GM21423 (cell line): ENCODE data around the gene ZSWIM3.
"Not testable (repeated sequence)": the region's sequence is repeated elsewhere in the genome, so short reads cannot be mapped to it uniquely, and the experiment has no call there.

Experiments used
- ATAC-seq: cut with Tn5 transposase; IDR thresholded peaks from one replicate; pipeline ENCODE4 v1.9.1; 2021; ENCODE audit warnings: mild to moderate bottlenecking, moderate library complexity; ENCODE audit not compliant: unreplicated experiment

Gene ZSWIM3

DNA sequence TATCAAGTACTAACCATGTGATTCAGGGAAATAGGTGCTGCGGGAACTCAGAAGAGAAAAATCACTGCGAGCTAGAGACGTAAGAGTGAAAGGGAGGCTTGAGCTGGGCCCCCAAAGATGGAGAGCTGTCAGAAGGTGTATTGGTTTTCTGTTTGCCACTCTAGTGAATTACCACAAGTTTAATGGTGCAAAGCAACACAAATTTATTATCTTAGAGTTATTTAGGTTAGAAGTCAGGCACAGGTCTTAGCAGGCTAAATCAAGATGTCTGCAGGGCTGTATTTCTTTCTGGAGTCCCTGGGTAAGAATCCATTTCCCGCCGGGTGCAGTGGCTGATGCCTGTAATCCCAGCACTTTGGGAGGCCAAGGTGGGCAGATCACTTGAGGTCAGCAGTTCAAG lies 2.5 kb downstream of the ZSWIM3 start:
- no peak for ATAC-seq

DNA sequence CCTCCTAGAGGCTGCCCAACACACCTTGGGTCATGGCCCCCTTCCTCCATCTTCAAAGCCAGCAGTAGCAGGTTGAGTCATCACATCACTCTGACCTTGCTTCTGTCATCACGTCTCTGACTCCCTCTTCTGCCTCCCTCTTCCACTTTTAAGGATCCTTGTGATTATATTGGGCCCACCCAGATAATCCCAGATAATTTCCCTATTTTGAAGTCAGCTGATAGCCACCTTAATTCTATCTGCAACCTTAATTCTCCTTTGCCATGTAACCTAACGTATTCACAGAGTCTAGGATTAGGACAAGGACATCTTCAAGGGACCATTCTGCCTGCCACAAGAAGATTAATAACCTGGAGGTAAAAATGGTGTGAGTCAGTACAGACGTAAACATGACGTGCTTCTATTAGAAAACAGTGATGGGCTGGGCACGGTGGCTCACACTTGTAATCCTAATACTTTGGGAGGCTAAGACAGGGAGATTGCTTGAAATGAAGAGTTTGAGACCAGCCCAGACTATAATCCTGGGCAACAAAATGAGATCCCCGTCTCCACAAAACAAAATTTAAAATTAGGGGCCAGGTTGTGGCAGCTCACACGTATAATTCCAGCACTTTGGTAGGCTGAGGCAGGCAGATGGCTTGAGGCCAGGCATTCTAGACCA lies 3.3 kb downstream of the ZSWIM3 start:
- ATAC-seq, result no peak

DNA sequence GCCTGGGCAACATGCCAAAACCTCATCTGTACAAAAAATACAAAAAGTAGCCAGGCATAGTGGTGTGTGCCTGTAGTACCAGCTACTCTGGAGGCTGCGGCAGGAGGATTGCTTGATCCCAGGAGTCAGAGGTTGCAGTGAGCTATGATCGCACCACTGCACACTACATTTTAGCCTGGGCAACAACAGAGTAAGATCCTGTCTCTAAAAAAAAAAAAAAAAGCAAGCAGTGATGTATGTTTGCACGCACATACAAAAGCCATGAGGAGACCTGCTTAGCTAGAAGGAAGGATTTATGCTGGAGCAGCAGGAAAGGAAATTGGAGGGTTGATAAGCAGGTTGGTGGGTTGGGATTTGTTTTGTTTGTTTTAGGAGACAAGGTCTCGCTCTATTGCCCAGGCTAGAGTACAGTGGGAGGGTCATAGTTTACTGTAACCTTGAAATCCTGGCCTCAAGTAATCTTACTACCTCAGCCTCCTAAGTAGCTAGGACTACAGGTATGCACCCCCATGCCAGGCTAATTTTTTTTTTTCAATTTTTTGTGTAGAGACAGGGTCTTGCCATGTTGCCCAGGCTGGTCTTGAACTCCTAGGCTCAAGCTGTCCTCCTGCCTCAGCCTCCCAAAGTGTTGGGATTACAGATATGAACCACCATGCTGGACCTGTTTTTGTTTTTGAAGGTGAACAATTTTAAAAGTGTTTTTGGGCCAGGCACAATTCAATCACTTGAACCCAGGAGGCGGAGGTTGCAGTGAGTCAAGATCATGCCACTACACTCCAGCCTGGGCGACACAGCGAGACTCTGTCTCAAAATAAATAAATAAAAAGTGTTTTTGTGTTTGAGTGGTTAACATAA lies 4.0 kb downstream of the ZSWIM3 start:
- ATAC-seq, result no peak

GRCh38 chr20:45863543-45864470 lies 6.4 kb downstream of the ZSWIM3 start:
- no peak for ATAC-seq

GRCh38 chr20:45866454-45866853 lies 9.0 kb downstream of the ZSWIM3 start:
- no peak for ATAC-seq

GRCh38 chr20:45867136-45867818 lies 9.9 kb downstream of the ZSWIM3 start:
- ATAC-seq, result no peak

- no peak for ATAC-seq
Measured at GRCh38 chr20:45867819-45868176, 10.4 kb downstream of the ZSWIM3 start.

DNA sequence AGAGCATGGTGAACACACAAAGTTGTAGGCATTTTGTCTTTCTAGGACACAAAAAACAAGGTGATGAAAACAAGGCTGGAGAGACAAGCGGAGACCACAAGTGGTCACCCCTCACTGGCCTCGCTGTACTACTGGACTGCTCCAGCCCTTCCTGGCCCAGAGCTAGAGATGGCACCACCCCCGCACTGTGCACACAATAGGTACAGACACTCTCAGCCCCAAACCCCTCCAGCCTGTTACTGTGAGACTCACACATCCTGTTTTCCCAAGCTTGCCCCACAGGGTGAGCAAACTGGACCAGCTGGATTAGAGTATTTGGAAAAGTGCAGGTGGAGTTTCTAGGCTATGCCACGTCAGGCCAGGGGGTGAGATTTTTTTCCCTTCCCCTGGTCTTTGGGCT lies 15.2 kb downstream of the ZSWIM3 start:
- ATAC-seq, result no peak

- ATAC-seq, result no peak
Measured at GRCh38 chr20:45873409-45874103, 16.1 kb downstream of the ZSWIM3 start.

GRCh38 chr20:45874104-45874481 lies 16.7 kb downstream of the ZSWIM3 start:
- ATAC-seq, result not testable (repeated sequence)

DNA sequence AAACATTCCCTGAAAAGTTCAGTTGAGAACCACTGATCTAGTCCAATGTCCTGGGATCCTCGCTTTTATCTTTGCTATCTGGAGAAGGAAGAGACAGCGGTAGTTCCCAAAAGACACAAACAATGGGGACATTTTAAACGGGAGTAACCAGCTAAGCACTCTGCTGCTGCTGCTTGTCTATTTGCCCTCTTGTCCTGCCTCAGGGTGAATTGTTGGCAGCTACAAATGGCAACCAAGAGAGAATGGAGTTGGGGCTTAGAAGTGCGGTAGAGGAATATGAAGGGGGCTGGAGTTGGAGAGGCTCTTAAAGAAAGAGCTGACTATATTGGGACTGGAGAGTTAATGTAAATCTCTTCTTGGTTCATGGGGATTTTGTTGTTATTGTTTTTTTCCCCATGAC lies 17.2 kb downstream of the ZSWIM3 start:
- no peak for ATAC-seq

DNA sequence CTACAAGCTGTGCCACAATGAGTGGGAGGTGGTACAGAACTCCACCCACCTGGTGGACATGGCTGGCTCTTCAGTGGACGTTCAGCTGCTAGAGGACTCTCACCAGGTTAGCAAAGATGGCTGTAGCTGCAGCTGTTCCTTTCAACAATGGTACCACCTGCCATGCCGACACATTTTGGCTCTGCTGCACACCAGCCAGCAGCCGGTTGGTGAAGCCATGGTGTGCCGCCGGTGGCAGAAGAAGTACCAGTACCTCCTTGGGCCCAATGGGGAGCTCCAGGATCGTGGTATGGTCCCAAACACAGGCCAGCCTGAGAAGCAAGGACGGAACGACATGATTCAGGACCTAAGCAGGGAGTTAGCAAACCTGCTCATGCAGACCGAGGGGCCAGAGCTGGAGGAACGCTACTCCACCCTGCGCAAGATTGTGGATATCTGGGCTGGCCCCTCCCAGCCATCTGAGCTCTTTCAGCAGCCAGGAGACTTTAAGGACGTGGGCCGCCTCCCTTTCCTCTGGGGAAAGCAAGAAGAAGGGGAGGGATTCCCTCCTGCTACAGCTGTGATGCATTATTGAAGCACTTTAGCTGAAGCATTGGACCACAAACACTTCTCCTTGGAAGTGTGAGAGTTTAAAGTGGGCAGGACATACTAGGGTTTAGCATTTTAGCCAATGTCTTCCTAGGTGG lies 20.8 kb downstream of the ZSWIM3 start:
- no peak for ATAC-seq

- peak; percentile 98 for ATAC-seq
Measured at GRCh38 chr20:45880988-45881788, 23.8 kb downstream of the ZSWIM3 start, which contains the start of gene ZSWIM1. Gene ZSWIM1, plus strand, starts transcription at chr20:45881227. Its CDS starts 1,366 bp downstream, at chr20:45882593.

DNA sequence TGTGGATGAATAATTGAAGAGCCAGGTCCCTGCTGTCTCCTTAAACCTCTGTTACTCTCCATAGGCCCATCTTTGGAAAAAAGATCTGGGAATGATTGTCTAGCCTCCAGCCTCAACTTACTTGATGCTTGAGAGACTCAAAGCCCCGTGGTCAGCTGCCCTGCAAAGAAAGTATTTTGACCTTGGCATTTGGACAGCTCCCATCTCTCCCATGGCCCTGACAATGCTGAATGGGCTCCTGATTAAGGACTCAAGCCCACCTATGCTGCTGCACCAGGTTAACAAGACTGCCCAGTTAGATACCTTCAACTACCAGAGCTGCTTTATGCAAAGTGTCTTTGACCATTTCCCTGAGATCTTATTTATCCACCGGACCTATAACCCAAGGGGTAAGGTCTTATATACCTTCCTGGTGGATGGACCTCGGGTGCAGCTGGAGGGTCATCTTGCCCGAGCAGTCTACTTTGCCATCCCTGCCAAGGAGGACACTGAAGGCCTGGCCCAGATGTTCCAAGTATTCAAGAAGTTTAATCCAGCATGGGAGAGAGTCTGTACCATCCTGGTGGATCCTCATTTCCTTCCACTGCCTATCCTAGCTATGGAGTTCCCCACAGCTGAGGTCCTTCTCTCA lies 25.2 kb downstream of the ZSWIM3 start:
- ATAC-seq, result no peak

DNA sequence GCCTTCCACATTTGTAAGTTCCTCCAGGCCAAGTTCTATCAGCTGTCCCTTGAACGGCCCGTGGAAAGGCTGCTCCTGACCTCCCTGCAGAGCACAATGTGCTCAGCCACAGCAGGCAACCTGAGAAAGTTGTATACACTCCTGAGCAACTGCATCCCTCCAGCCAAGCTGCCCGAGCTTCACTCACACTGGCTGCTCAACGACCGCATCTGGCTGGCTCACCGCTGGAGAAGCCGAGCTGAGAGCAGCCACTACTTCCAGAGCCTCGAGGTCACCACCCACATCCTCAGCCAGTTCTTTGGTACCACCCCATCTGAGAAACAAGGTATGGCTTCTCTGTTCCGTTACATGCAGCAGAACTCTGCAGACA lies 25.7 kb downstream of the ZSWIM3 start:
- no peak for ATAC-seq

DNA sequence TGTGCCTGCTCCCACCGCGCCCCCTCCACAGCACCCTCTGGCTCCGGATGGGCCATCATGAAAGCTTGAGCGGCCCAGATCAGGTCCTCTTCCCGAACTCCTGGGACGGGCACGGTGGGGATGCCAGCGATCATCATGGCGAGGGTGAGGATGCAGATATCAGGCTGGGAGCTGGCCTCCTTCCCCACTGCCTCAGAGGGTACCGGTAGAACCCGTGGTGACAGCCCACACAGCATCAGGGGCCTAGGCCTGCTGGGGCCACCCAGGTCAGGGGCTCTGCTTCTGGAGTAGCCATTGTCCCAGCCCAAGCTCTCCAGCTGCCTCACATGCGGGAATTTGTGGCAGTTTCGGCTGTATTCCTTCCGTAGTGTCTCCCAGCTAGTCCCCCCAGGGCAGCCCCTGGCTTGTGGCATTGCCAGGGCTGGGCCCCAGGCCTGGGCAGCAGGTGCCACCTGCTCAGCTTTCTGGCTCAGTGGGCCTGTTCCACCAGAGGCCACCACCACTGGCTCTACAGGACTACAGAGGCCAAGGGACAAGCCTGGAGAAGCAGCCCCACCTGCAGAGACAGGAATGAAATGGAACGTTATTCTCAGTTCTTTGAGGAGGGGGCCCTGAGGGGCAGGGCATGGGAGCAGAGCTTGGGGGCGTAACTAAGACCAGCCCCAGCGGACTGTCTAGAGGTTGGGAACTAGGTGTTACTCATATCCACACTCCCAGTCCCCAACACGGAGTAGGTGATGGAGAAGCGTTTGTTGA lies 29.4 kb downstream of the ZSWIM3 start:
- no peak for ATAC-seq

- no peak for ATAC-seq
Measured at GRCh38 chr20:45887346-45887715, 29.9 kb downstream of the ZSWIM3 start, which contains the start of gene SPATA25. Gene SPATA25, minus strand, starts transcription at chr20:45887622. Its CDS starts 32 bp downstream, at chr20:45887590.

DNA sequence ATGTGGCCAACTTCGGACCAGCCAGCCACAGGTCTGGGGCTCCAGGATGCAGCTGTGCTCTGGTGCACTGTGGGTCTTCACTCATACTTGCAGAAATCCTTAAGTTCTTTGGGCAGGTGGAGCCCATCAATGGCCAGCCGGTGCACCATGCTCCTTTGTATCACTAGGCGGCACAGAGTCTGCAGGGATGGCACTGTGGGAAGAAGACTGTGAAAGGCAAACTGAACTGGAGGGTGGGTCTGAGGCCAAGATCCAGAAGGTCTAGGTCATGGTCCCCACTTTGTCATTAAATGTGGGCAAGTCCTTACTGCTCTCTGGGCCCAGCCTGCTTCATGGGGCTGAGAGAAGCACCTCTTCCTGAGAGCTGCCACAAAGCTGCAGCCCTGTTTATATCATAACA lies 31.3 kb downstream of the ZSWIM3 start:
- no peak for ATAC-seq
